ENCODE measurements around the gene PRDM11.
A peak's percentile ranks its signal among the peaks of the same experiment; 100 is the strongest.

DNA sequence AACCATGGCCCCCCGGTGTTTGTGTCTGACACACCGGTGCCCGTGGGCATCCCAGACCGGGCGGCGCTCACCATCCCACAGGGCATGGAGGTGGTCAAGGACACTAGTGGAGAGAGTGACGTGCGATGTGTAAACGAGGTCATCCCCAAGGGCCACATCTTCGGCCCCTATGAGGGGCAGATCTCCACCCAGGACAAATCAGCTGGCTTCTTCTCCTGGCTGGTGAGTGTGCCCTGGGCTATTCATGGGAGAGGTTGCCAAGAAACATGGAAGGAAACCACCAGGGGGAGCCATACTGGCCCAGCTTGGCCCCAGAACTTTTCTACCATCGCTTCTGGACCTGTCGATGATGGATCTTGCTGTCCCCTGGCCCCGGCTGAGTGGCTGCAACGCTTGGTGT is 36.5 kb downstream of the PRDM11 start:
- TF ChIP-seq, protein P1, sequence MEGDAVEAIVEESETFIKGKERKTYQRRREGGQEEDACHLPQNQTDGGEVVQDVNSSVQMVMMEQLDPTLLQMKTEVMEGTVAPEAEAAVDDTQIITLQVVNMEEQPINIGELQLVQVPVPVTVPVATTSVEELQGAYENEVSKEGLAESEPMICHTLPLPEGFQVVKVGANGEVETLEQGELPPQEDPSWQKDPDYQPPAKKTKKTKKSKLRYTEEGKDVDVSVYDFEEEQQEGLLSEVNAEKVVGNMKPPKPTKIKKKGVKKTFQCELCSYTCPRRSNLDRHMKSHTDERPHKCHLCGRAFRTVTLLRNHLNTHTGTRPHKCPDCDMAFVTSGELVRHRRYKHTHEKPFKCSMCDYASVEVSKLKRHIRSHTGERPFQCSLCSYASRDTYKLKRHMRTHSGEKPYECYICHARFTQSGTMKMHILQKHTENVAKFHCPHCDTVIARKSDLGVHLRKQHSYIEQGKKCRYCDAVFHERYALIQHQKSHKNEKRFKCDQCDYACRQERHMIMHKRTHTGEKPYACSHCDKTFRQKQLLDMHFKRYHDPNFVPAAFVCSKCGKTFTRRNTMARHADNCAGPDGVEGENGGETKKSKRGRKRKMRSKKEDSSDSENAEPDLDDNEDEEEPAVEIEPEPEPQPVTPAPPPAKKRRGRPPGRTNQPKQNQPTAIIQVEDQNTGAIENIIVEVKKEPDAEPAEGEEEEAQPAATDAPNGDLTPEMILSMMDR (IDR thresholded peaks at IDR 0.05; ENCODE audit: borderline replicate concordance, extremely low read depth, low read length, poor library complexity, severe bottlenecking), result peak; percentile 42
- TF ChIP-seq EZH2 (IDR thresholded peaks at IDR 0.05; ENCODE audit: borderline replicate concordance, low read depth, low read length, severe bottlenecking), result no peak

Data from DND-41 (cell line).